ENCODE results near the gene PPP1R14D.

GRCh38 chr15:40853241-40853890 is 24.9 kb upstream of the PPP1R14D start:
- no peak for TF ChIP-seq EZH2 (IDR thresholded peaks at IDR 0.05; ENCODE audit: borderline replicate concordance, low read length)
- TF ChIP-seq CTCF (conservative IDR thresholded peaks at IDR 0.05 in 1 of 2, IDR thresholded peaks at IDR 0.05 in 1 of 2; ENCODE audit: extremely low read depth in 1 of 2, insufficient read depth in 1 of 2, low read depth in 1 of 2, low read length in 2 of 2) = no peak

All from mammary epithelial cell (primary cell).